ENCODE data around the gene ACBD6. TPM values are rescaled to one million over a fixed set of nuclear protein-coding genes. Genes with fewer than 3 reads are reported as not detected.

Gene ACBD6
- total RNA-seq, 1 experiment from 2014 or later, result 48.5 TPM

DNA sequence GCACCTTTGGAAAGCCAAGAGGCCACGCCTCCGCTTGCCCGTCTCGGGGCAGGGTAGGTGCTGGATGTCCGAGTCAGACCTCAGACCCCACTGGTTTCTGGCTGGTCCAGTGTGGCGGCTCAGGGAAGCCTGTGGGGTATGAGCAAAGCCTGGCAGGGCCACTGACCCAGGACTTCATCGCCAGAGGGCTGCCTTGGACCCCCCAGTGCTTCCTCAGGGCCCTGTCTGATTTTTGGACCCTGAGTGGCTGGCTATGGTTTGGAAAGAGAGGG is 251.9 kb downstream of the ACBD6 start:
- intact Hi-C loops (cut with micrococcal nuclease; ENCODE audit: unreplicated experiment) (no loop called here), in situ Hi-C loops (cut with HindIII; ENCODE audit: low pct_unique_long_range_greater_than_20kb, low sequenced_read_pairs) (no loop called here)
- no peak for TF ChIP-seq TCF7L2 (IDR thresholded peaks at IDR 0.05; ENCODE audit: low read depth, low read length)
- TF ChIP-seq, protein P1, sequence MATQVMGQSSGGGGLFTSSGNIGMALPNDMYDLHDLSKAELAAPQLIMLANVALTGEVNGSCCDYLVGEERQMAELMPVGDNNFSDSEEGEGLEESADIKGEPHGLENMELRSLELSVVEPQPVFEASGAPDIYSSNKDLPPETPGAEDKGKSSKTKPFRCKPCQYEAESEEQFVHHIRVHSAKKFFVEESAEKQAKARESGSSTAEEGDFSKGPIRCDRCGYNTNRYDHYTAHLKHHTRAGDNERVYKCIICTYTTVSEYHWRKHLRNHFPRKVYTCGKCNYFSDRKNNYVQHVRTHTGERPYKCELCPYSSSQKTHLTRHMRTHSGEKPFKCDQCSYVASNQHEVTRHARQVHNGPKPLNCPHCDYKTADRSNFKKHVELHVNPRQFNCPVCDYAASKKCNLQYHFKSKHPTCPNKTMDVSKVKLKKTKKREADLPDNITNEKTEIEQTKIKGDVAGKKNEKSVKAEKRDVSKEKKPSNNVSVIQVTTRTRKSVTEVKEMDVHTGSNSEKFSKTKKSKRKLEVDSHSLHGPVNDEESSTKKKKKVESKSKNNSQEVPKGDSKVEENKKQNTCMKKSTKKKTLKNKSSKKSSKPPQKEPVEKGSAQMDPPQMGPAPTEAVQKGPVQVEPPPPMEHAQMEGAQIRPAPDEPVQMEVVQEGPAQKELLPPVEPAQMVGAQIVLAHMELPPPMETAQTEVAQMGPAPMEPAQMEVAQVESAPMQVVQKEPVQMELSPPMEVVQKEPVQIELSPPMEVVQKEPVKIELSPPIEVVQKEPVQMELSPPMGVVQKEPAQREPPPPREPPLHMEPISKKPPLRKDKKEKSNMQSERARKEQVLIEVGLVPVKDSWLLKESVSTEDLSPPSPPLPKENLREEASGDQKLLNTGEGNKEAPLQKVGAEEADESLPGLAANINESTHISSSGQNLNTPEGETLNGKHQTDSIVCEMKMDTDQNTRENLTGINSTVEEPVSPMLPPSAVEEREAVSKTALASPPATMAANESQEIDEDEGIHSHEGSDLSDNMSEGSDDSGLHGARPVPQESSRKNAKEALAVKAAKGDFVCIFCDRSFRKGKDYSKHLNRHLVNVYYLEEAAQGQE (IDR thresholded peaks at IDR 0.05; ENCODE audit: insufficient read depth in 1 of 2, low read depth in 2 of 2, low read length in 1 of 2), result no peak
- TF ChIP-seq, protein P2, sequence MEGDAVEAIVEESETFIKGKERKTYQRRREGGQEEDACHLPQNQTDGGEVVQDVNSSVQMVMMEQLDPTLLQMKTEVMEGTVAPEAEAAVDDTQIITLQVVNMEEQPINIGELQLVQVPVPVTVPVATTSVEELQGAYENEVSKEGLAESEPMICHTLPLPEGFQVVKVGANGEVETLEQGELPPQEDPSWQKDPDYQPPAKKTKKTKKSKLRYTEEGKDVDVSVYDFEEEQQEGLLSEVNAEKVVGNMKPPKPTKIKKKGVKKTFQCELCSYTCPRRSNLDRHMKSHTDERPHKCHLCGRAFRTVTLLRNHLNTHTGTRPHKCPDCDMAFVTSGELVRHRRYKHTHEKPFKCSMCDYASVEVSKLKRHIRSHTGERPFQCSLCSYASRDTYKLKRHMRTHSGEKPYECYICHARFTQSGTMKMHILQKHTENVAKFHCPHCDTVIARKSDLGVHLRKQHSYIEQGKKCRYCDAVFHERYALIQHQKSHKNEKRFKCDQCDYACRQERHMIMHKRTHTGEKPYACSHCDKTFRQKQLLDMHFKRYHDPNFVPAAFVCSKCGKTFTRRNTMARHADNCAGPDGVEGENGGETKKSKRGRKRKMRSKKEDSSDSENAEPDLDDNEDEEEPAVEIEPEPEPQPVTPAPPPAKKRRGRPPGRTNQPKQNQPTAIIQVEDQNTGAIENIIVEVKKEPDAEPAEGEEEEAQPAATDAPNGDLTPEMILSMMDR (IDR thresholded peaks at IDR 0.05), result no peak
- no peak for TF ChIP-seq SIN3A (IDR thresholded peaks at IDR 0.05; ENCODE audit: borderline replicate concordance, insufficient read depth, low read depth, low read length)
- Histone ChIP-seq H3K27me3 (ENCODE audit: control insufficient read depth, insufficient read depth, low read length) (no peaks in the 10 kb centered on the region), H3K4me3 (ENCODE audit: low read depth in 2 of 2, low read length in 2 of 2) (no peak overlapping the region), H3K9me3 (ENCODE audit: control insufficient read depth, insufficient read depth, low read depth, low read length) (no peaks in the 10 kb centered on the region), H3K36me3 (ENCODE audit: control insufficient read depth, insufficient read depth, low read length) (no peaks in the 10 kb centered on the region), H3K4me1 (ENCODE audit: control insufficient read depth, insufficient read depth, low read length) (no peaks in the 10 kb centered on the region), H3K27ac (ENCODE audit: low read length) (no peak overlapping the region)
- DNase-seq (ENCODE audit: low read depth, low spot score) (no peak), ATAC-seq (no peak)
- ChIA-PET CTCF (interaction anchor here (0.7 kb wide), 1 partner anchor 159 kb away, joined by 4 read pairs; no protein-coding TSS in a partner anchor), POLR2A (no interaction called here)
- no TSS peak for BruUV-seq (replicated peaks)

DNA sequence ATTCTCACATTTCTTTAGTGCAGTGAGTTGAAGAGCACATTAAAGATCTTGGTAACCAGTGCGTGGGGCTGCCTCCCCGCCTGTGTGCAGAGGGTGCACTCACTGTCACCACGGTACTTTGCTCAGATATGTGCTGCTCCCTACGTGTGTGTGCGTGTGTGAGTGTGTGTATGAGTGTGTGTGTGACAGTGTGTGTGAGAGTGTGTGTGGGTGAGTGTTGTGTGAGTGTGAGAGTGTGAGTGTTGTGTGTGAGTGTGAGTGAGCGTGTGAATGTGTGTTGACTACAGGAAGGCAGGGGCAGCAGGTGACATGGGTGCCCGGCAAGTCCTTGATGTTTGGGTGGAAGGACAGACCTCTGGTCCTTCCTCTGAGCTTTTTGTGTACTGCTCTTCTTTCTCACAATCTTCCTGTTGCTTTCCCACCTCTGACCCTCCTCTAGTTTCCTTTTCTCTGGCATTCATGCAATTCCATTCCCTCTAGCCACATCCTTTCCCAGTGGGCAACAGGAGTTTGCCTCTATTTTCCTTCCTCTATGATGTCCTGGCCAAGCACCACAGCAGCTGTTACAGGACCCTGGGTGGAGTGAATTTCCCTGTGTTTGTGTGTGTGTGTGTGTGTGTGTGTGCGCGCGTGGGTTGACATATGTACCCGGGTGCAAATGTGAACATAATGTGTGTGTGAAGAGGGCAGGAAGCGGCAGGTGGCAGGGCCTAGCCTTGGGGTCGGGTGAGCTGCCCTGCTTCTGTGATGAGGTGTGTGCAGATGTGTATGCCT is 252.5 kb downstream of the ACBD6 start:
- ATAC-seq (no peak), DNase-seq (ENCODE audit: low read depth, low spot score) (no peak)
- TF ChIP-seq, protein P2 (IDR thresholded peaks at IDR 0.05), result no peak
- no peak for TF ChIP-seq SIN3A (IDR thresholded peaks at IDR 0.05; ENCODE audit: borderline replicate concordance, insufficient read depth, low read depth, low read length)
- TF ChIP-seq, protein P1 (IDR thresholded peaks at IDR 0.05; ENCODE audit: insufficient read depth in 1 of 2, low read depth in 2 of 2, low read length in 1 of 2), result no peak
- no peak for TF ChIP-seq POLR2AphosphoS5 (IDR thresholded peaks at IDR 0.05; ENCODE audit: low read depth, low read length)
- TF ChIP-seq TCF7L2 (IDR thresholded peaks at IDR 0.05; ENCODE audit: low read depth, low read length), result no peak
- Histone ChIP-seq H3K36me3 (ENCODE audit: control insufficient read depth, insufficient read depth, low read length) (no peaks in the 10 kb centered on the region), H3K9me3 (ENCODE audit: control insufficient read depth, insufficient read depth, low read depth, low read length) (no peaks in the 10 kb centered on the region), H3K27ac (ENCODE audit: low read length) (no peak overlapping the region), H3K4me1 (ENCODE audit: control insufficient read depth, insufficient read depth, low read length) (no peaks in the 10 kb centered on the region), H3K27me3 (ENCODE audit: control insufficient read depth, insufficient read depth, low read length) (no peaks in the 10 kb centered on the region), H3K4me3 (ENCODE audit: low read depth in 2 of 2, low read length in 2 of 2) (no peak overlapping the region)
- intact Hi-C loops (cut with micrococcal nuclease; ENCODE audit: unreplicated experiment), result no loop called here
- no TSS peak for BruUV-seq (replicated peaks)
- POLR2A ChIA-PET, result interaction anchor here (0.6 kb wide), 1 partner anchor 9 kb away, joined by 3 read pairs; no protein-coding TSS in a partner anchor
- in situ Hi-C loops (cut with HindIII; ENCODE audit: low pct_unique_long_range_greater_than_20kb, low sequenced_read_pairs), result no loop called here
- CTCF ChIA-PET, result interaction anchor here (0.7 kb wide), 1 partner anchor 159 kb away, joined by 4 read pairs; no protein-coding TSS in a partner anchor

Measured in Panc1 (cell line).